Tibial artery (tissue), 4 donors: Measurements from ENCODE around the gene ZIC5.

Source experiments
- DNase-seq, 2 donors: peaks; one replicate each; pipeline ENCODE4 v3.0.0-alpha.2; 2019
- H3K27ac ChIP-seq, 2 donors: fragments of 200-600 bp; sonication (generic) in 1 of 2; 1 replicate in 1 of 2; 2 replicates in 1 of 2; pipeline ENCODE4 v1.5.1; 2018 to 2019; ENCODE audit warnings: mild to moderate bottlenecking in 1 of 2
- H3K27me3 ChIP-seq, 2 donors: fragments of 200-600 bp; sonication (generic) in 1 of 2; one replicate each; pipeline versions ENCODE4 v1.5.1 to v1.6.0; 2016 to 2019
- H3K36me3 ChIP-seq, 3 donors: fragments of 200-600 bp; sonication (generic) in 2 of 3; one replicate each; pipeline ENCODE4 v1.5.1; 2016 to 2019; ENCODE audit warnings: mild to moderate bottlenecking in 2 of 3
- H3K4me1 ChIP-seq, 4 donors: fragments of 200-600 bp; sonication (generic) in 2 of 4; 1 replicate in 3 of 4; 2 replicates in 1 of 4; pipeline ENCODE4 v1.5.1; 2016 to 2019
- H3K4me3 ChIP-seq, 2 donors: fragments of 200-600 bp; sonication (generic) in 1 of 2; 1 replicate in 1 of 2; 2 replicates in 1 of 2; pipeline ENCODE4 v1.5.1; 2018 to 2019; ENCODE audit warnings: mild to moderate bottlenecking in 2 of 2
- H3K9me3 ChIP-seq, 3 donors: fragments of 200-600 bp; sonication (generic) in 1 of 3; one replicate each; pipeline ENCODE4 v1.5.1; 2016 to 2019
- intact Hi-C: fragments of 100-400 bp; cut with DNase I; formaldehyde crosslinking; loops from one replicate; pipeline ENCODE4 v1.15.0; 2023; ENCODE audit warnings: low total_unique reads
- TF ChIP-seq, protein P1 (sequence below), 2 experiments: fragments of 200-600 bp in 1 of 2; fragments of 450-650 bp in 1 of 2; IDR thresholded peaks; one replicate each; pipeline ENCODE4 v1.5.1; 2017 to 2019; ENCODE audit warnings: antibody characterized with exemption in 2 of 2, mild to moderate bottlenecking in 1 of 2, moderate library complexity in 1 of 2

ZIC5 gene

DNA sequence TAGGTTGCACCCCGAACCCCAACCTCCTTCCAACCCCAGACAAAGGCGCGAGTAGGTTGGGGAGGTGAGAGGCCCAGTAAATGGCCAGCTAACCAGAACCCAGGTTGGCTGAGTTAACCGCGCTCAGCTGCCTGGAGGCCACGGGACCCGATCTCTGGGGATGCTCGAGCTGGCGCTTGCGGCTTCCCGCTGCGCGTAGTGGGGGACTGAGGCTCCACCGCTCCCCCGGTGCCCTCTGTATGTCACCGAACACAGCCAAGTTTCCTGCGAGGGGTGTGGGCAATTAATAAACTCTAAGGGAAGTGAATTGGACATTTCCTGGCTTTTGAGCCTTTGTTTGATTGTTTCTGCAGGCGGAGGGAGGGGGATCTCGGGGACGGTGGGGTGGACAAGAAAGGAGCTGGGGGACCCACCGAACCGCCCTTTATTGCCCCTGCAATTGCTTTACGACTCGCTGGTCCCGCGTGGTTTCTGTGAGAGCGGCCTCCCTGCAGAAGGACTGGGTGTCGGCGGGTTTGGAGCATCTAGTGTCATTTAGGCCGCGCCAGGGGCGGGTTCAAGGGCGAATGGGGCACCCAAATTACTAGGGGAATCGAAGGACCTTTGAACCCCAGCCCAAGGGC, 3.5 kb upstream of the ZIC5 start:
- peaks cover 21 to 98% of the 10 kb centered on the region in 2 donors for H3K27me3 ChIP-seq
- H3K36me3 ChIP-seq, result no peaks in the 10 kb centered on the region
- intact Hi-C loops, result no loop called here

DNA sequence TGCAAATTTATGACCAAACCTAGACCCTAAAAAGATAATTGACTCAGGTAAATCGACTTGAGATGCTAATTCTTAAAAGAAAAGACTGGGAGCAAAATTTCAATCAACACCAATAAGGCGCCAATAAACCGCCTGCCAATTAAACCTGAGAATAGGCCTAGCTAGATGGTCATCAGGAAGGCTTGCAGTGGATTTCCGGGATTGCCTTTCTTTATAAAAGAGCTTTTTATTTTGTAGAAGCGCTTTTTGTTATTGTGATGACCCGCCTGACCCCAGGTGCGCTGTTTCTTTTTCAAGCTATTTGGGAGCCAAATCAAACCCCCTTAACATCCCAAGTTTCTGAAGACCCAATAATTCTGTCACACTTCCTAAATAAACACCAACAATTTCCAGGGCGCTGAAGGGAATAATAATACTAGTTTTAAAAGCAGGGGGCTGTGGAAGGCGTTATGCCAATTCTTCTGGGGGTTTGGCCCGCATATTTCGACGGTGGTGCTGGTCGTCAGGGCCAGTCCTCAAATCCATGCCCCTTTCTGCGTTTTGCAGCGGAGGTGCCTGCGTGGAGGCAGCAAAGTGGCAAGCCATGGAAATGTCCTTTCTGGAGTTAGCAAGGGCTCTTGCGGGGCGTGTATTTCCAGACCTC, 2.9 kb upstream of the ZIC5 start:
- TF ChIP-seq, protein P1, sequence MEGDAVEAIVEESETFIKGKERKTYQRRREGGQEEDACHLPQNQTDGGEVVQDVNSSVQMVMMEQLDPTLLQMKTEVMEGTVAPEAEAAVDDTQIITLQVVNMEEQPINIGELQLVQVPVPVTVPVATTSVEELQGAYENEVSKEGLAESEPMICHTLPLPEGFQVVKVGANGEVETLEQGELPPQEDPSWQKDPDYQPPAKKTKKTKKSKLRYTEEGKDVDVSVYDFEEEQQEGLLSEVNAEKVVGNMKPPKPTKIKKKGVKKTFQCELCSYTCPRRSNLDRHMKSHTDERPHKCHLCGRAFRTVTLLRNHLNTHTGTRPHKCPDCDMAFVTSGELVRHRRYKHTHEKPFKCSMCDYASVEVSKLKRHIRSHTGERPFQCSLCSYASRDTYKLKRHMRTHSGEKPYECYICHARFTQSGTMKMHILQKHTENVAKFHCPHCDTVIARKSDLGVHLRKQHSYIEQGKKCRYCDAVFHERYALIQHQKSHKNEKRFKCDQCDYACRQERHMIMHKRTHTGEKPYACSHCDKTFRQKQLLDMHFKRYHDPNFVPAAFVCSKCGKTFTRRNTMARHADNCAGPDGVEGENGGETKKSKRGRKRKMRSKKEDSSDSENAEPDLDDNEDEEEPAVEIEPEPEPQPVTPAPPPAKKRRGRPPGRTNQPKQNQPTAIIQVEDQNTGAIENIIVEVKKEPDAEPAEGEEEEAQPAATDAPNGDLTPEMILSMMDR (IDR thresholded peaks at IDR 0.05), result no peak
- no peak overlapping the region for H3K27ac ChIP-seq
- H3K4me3 ChIP-seq, result no peak overlapping the region
- no peak for DNase-seq
- peaks cover 26 to 98% of the 10 kb centered on the region in 2 donors for H3K27me3 ChIP-seq
- H3K4me1 ChIP-seq, result peaks cover 0 to 33% (median 24%) of the 10 kb centered on the region in 4 donors
- intact Hi-C loops, result no loop called here
- no peaks in the 10 kb centered on the region for H3K36me3 ChIP-seq
- H3K9me3 ChIP-seq, result no peaks in the 10 kb centered on the region

More for the DNA sequence above, 3.5 kb upstream of the ZIC5 start:
- no peak overlapping the region for H3K4me3 ChIP-seq
- no peak overlapping the region for H3K27ac ChIP-seq
- no peaks in the 10 kb centered on the region for H3K9me3 ChIP-seq
- DNase-seq, result no peak
- TF ChIP-seq, protein P1 (IDR thresholded peaks at IDR 0.05), result no peak
- peaks cover 0 to 33% (median 24%) of the 10 kb centered on the region in 4 donors for H3K4me1 ChIP-seq

DNA sequence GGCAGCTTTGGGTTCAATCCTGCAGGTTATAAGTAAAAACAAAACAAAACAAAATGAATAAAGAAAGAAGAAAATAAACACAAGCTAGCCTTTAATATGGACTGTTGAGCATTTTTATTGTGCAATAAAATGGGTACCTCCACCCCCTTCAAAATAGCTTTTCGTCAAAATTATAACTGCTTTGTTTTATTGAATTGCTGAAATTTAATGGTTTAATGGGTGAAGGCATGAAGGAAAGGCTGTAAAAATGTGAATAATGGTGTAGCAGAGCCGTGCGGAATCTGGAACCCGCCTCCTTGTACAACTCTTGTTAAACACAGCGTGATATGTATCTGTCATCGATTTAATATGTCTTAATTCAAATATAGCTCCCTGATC, 2.2 kb upstream of the ZIC5 start:
- Histone ChIP-seq H3K27me3 (peaks cover 26 to 98% of the 10 kb centered on the region in 2 donors), H3K9me3 (no peaks in the 10 kb centered on the region), H3K4me1 (peaks cover 0 to 34% (median 26%) of the 10 kb centered on the region in 4 donors), H3K27ac (no peak overlapping the region), H3K4me3 (no peak overlapping the region), H3K36me3 (no peaks in the 10 kb centered on the region)
- no peak for DNase-seq
- TF ChIP-seq, protein P1 (IDR thresholded peaks at IDR 0.05), result no peak
- intact Hi-C loops, result no loop called here

DNA sequence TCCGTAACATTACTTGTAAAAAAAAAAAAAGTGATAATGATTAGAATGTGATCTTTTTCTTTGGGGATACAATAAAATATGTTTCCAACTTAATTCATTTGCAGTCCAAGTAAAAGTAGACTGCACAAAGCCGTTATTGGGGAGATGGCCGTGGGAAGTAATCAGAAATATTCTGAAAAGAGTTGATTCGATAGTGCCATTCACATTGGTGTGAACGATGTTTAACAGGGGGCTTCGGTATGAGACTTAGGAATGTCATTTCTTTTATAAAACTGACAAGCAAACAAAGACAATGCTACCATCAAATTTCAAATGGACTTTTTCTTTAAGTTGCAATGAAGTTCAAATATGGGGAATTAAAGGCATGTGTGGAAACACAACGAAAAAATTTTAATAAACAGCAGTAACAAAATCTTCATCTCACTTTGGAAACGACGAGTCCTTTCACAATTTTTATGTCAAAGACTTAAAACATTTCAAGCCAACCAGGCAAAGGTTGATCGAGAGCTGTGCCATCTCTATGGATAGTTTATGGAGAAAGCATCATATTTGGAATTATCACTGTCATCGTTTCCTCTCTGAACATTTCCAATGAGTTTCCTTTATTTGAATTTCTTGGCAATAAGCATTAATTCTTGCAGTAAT, 1.7 kb upstream of the ZIC5 start:
- Histone ChIP-seq H3K27me3 (peaks cover 23 to 98% of the 10 kb centered on the region in 2 donors), H3K4me1 (peaks cover 0 to 39% (median 31%) of the 10 kb centered on the region in 4 donors), H3K27ac (no peak overlapping the region), H3K4me3 (no peak overlapping the region), H3K9me3 (no peaks in the 10 kb centered on the region), H3K36me3 (no peaks in the 10 kb centered on the region)
- intact Hi-C loops, result no loop called here
- TF ChIP-seq, protein P1 (IDR thresholded peaks at IDR 0.05), result no peak
- no peak for DNase-seq

DNA sequence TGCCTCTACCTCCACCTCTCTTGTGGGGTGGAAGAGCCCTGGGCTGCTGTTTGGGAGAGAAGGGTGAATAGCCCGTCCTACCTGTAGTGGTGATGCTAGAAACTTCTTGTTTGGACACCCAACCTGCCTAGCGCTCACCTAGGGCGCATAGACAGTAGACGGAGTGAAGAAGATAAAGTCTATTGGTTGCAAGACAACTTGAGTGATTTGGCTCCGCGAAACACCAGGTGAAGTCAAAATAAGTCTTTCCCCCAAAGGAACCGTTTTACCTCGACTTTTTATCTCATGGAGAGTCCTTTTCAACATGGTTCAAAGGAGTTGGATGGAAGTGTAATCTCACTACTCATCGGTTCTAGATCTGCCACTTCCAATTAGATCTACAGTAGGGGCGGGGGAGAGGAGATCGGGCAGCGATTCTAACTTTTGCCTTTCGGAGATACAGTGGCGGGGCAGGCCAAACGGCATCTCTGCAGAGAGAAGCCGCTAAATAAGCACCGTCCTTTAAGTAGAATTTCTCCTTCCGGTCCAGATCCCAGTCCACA, 694 bp upstream of the ZIC5 start:
- no peaks in the 10 kb centered on the region for H3K9me3 ChIP-seq
- intact Hi-C loops, result no loop called here

More for the DNA sequence above, 694 bp upstream of the ZIC5 start:
- TF ChIP-seq, protein P1 (IDR thresholded peaks at IDR 0.05), result no peak
- Histone ChIP-seq H3K4me1 (peaks cover 0 to 44% (median 34%) of the 10 kb centered on the region in 4 donors), H3K27me3 (peaks cover 18 to 98% of the 10 kb centered on the region in 2 donors), H3K27ac (no peak overlapping the region), H3K4me3 (no peak overlapping the region), H3K36me3 (no peaks in the 10 kb centered on the region)
- no peak for DNase-seq
